Measurements from ENCODE around the gene CALD1.

- TF ChIP-seq CTCF (IDR thresholded peaks at IDR 0.05): no peak
- no peak for TF ChIP-seq POLR2A (IDR thresholded peaks at IDR 0.05)
- no peak for TF ChIP-seq POLR2AphosphoS5 (IDR thresholded peaks at IDR 0.05)
- no peak for TF ChIP-seq EP300 (IDR thresholded peaks at IDR 0.05)
Measured at GRCh38 chr7:134839298-134839697, 59.9 kb downstream of the CALD1 start.
